GM12874 (cell line): ENCODE data around the gene COX6B2.

Experiments
- CTCF ChIP-seq: IDR thresholded peaks from 2 replicates; pipeline ENCODE4 v1.5.1; 2011; ENCODE audit warnings: low read depth, mild to moderate bottlenecking, control low read depth, low read length, moderate library complexity; ENCODE audit not compliant: insufficient read depth

COX6B2 gene

GRCh38 chr19:55362174-55362989, 7.9 kb upstream of the COX6B2 start:
- TF ChIP-seq CTCF: no peak

GRCh38 chr19:55360902-55361301, 6.4 kb upstream of the COX6B2 start:
- no peak for TF ChIP-seq CTCF

- no peak for TF ChIP-seq CTCF
These were observed 4.7 kb upstream of the COX6B2 start for GRCh38 chr19:55358943-55359908.

GRCh38 chr19:55358493-55358892, 4.0 kb upstream of the COX6B2 start:
- no peak for TF ChIP-seq CTCF

GRCh38 chr19:55355213-55355821, 798 bp upstream of the COX6B2 start:
- TF ChIP-seq CTCF: no peak

- TF ChIP-seq CTCF: no peak
These were observed 469 bp downstream of the COX6B2 start for GRCh38 chr19:55353803-55354697.
